Breast epithelium (tissue), 3 donors: ENCODE results near the gene UBAC2.

ENCODE experiments used
- CTCF ChIP-seq, 3 donors: fragments of 450-650 bp; IDR thresholded peaks; one replicate each; pipeline ENCODE4 v1.5.1; 2016 to 2017; ENCODE audit warnings: antibody characterized with exemption in 3 of 3, mild to moderate bottlenecking in 3 of 3, moderate library complexity in 3 of 3
- POLR2AphosphoS5 ChIP-seq, 3 donors: sonication (generic); formaldehyde crosslinking; IDR thresholded peaks; one replicate each; pipeline ENCODE4 v1.6.1; 2017; ENCODE audit warnings: antibody characterized with exemption in 3 of 3

- TF ChIP-seq CTCF (IDR thresholded peaks at IDR 0.05) (no peak), POLR2AphosphoS5 (IDR thresholded peaks at IDR 0.05) (no peak)
Measured at GRCh38 chr13:99158846-99159245, 41.8 kb upstream of the UBAC2 start.
